HG02610 (cell line): ENCODE measurements around the gene EPDR1.
A peak's percentile ranks its signal among the peaks of the same experiment; 100 is the strongest.
"Not testable (repeated sequence)": the region's sequence is repeated elsewhere in the genome, so short reads cannot be mapped to it uniquely, and the experiment has no call there.

Source experiments
- ATAC-seq: cut with Tn5 transposase; IDR thresholded peaks from one replicate; pipeline ENCODE4 v1.9.1; 2021; ENCODE audit warnings: mild to moderate bottlenecking, moderate library complexity; ENCODE audit not compliant: unreplicated experiment

Gene EPDR1

DNA sequence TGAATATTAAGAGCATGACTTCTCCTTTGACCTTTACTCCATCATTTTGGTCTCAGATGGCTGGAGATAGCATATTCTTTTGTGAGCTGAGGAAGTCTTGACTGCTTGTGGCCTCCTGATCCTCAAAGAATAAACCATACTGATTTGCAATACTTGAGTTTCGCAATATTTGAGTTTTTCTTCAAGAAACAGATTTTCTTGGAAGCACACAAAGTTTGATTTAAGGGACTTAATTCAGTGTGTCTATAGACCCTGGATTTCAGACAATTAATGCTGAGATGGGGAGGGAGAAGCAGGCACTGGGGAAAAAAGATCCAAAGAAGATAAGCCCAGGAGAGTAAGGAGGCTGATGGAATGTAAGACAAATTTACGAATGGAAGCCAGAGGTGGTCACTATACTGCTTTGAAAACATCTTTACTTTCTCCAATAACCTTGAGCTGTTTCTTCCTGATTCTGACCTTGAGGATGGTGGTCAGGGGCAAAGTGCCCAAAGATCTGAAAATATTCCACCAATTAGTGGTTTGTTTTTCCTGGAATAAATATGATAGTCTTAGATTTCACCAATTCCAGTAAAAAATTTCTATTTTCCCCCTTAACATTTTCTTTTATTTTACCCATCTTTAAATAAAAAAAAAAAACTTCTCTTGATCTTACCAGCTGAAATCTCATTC is 7.5 kb downstream of the EPDR1 start:
- ATAC-seq = no peak

DNA sequence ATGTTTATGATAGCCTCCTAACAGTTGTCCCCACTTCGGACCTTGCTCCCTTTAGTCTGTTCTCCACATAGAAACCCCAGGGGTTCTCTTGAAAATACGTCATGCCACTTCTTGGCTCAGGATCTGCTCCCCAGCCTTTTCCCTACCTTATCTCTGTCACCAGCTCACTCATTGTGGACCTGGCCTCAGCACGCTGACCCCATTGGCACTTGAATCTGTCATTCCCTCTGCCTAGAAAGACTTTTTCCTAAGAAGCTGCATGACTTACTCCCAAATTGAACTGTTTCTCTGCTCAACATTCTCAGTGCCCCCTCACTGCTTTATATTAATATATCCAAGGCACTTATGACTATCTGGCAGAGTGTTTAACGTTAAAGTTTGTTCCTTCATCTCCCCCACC is 8.4 kb downstream of the EPDR1 start:
- ATAC-seq = no peak

DNA sequence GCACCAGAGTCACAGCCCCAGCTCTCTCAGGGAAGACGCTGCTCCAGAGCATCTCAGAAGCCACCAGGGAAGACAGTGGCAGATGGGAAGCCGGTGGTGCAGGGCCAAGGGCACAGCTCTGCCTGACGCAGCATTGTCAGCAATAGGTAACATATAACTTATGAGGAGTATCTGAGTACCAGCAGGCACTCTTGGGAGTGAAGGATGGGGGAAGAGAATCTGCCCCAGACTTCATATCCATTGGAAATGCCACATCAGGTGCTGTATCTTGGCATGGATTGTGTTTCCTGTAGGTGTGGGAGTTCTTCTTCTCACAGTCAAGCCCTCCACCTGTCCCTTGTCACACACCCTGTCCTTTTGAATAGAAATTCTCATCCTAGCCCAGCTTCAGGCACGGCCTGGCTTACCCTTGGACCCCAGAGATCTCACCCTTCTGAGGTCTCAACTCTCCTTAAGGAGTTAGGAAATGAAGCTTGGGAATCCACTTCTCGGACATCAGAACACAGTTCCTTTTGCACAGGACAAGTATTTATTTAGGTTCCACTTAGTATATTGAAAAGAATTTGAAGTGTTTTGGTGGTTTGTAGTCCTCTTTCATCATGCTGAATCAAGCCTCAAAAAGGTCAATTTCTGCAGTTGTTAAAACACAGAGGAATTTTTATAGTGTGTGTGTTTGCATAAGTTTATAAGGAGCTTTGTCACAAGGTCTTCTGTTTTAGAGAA is 9.9 kb downstream of the EPDR1 start:
- ATAC-seq = no peak

DNA sequence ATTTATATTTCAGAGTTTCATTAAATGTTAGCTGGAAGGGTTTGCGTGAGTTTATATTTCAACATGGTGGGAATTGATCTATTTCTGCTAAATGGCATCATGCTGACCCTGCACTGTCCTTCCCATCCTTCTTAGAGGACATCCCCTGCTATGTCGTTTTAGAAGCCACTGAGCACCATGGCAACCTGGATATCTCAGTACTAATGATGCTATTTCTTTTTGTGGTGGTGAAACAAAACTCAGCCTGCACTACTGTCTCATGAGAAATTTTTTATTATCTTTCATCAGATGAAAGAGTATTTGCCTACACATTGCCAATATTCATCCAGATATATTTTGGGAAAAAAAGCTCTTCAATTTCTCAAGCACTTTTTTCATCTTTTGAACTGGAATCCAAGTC is 12.1 kb downstream of the EPDR1 start:
- no peak for ATAC-seq

DNA sequence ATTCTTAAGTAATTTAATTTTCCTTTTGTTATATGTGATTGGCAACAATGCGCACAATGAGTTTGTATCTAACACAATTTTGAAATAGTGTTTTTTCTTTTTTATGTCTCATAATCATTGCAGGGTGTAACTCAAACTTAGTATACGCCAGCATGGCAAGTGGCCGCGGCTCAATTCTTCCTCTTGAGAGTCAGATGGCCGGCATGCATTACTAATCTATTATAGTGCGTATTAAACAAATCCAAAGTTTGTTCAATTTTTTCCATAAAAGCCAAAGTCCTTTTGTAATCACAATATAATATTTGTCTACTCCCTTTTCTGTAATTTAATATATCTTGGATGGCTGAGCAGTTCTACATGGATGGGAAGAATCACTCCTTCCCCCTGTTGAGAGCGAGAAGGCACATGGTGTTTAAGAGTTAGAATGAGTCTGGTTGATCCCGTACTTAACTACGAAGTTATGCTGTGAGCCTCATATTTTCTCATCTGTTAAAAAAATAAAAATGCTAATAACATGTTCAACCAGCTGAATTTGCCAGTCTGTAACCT is 12.7 kb downstream of the EPDR1 start:
- ATAC-seq = no peak

DNA sequence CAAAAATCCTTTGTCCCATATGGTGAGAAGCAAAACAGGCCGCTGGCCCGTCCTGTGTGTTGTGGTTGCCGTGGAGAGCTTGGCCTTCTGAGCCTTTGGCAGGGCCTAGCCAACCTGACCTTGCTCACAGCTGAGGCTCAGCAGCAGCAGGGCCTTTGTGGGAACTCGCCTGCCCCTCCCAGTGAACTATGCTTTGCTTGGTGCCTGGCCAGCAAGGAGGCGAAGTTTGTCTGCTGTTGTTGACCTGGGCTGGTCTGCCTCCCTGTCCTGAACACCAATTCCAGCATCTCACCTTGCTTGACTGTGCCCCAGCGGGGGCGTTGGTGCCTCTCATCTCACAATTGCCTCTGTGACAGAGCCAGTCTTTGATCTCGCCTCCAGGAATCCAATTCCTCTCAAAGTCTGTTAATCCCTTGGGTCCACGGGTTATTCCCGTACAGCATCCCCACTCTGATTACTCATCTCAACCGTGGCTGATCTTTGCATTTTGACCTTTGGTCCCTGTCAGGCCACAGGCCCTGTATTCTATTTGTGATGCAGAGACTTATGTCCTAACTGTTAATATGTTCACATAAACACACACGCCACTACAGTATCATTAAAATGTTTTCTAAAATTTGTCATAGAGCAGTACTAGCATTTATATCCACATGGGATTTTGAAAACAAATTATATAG is 22.6 kb downstream of the EPDR1 start:
- ATAC-seq = no peak

DNA sequence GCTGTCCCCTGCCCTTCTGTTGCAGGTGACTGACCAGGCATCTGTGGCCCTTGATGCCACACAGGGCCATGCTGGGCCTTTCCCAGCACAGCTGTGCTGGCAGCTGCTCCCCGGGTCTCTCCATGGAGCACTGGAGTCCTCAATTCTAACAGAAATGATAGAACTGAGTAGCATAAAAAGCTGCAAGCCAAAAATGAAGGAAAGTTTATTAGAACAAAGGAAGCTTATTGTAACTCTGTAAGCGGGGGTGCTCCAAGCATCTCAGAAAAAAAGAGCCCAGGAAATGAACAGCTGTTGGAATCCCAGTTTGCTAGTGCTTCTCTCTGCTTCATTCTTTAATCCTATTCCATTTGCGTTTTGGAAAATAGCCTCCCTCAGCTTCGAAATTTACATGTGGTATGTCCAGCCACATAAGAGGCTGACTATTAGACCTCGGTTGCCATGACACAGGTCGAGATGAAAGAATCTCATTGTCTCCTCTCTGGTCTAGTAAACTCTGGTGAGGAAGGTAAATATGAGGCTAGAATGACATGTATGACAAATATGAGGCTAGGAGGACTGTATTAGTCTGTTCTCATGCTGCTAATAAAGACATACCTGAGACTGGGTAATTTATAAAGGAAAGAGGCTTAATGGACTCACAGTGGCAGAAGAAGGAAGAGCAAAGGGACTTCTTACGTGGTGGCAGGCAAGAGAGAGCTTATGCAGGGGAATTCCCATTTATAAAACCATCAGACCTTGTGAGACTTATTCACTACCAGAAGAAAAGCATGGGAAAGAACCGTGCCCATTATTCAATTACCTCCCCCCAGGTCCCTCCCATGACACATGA is 23.7 kb downstream of the EPDR1 start:
- peak; percentile 79 for ATAC-seq

DNA sequence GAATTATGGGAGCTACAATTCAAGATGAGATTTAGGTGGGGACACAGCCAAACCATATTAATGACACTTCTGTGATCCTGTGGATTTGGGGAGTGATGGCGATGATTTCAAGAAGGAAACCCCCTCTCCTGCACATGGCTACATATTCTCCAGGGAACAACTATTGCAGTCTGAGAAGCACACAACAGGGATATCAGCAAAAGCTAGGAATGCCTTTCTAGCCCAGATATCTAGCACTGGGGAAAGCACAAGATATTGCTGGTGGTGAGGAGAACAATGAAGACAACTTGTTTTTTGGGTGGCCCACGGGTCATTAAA is 24.3 kb downstream of the EPDR1 start:
- ATAC-seq = no peak

DNA sequence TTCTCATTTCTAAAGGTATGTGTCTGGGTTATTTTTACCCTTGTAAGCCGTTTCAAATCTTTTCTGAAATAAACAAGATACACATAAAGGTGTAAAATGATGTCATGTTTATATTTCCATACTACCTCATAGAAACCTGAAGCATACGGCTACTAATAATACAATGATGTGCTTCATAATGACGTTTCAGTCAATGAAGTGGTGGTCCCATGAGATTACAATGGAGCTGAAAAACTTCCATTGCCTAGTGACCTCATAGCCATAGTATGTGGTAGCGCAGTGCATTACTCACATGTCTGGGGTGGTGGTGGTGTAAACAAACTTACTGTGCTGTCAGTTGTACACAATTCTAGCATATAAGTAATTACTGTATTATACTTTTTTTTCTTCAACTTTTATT is 24.9 kb downstream of the EPDR1 start:
- no peak for ATAC-seq

DNA sequence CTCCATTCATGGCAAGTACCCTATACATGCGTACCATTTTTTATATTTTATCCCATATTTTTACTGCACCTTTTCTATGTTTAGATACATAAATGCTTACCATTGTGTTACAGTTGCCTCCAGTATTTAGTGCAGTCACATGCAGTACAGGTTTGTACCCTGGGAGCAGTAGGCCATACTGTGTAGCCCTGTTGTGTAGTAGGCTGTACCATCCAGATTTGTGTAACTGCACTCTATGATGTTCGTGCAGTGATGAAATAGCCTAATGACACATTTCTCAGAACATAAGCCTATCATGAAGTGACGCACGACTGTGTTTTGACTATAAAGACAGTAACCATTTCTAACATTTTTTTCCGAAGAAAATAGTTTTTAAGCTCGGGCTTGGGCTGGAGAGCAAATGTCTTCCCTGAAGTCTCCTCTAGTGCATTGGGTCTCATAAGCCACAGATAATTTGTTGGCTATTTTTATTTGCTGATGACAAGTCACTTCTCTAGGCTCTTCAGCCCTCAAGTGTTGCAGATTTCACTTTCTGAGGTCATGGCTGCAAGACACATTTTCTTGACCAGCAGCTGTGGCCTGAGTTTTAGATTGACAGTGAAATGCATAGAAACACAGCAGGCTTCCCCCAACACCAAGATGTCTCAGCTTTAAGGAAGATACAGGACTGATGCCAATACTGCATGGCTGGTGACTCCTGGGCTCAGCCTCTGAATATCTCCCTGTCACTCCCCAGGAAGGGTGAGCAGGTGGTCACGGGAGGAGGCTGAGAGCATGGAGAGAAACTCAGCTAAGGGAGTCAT is 26.9 kb downstream of the EPDR1 start:
- no peak for ATAC-seq

DNA sequence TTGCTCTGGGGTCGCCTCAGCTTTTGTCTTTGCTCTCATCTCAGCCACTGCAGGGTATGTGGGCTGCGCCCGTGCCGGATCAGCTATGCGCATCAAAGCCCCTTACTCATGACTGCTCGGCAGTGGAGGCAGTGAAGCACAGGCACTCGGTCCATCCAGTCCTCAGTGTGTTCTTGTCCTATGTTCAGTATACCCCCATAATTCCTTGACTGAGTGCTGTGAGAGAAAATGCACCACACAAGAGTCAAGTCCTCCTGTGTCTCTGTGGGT is 27.4 kb downstream of the EPDR1 start:
- ATAC-seq = no peak

DNA sequence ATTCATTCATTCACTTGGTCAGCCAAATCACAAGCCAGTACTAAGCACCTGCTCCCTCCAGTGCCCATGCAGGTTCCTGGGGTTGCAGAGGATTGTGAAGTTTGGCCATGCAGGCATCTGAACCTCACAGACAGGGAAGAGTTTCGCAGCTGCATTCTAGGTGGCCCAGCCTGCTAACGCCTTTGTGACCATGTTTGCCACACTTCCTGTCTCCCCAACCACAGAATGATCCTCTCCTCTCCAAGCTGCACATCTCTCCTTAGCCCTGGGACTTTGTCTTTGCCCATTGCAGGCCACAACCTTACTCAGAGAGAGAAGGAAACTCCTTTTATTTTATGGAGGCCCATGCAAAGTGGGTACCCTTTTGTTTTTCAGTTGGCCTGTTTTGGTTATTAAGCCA is 31.8 kb downstream of the EPDR1 start:
- no peak for ATAC-seq

DNA sequence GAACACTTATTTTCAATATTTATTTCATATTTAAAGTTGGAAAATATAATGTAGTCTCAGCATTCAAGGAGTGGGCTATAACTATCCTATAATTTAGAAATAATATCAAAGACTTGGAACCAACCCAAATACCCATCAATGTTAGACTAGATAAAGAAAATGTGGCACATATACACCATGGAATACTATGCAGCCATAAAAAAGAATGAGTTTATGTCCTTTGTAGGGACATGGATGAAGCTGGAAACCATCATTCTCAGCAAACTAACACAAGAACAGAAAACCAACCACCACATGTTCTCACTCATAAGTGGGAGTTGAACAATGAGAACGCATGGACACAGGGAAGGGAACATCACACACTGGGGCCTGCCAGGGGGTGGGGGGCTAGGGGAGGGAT is 33.8 kb downstream of the EPDR1 start:
- ATAC-seq = not testable (repeated sequence)

DNA sequence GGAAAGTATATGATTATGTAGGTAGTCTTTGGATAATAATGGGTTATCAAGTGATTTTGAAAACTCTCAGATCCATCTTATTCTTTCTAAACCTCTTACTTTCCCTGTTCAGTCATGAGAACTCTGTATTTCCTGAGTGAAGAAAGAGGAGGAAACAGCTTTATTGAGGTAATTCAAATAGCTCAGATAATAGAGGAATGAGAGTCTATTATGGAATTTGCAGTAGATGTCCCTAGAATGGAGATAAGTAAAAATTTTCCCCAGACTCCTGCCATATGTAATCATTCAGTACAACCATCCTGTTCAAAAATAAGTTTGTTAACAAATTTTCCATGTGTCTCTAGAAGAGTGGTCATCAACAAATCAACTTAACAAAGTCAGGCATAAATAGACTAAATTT is 36.4 kb downstream of the EPDR1 start:
- ATAC-seq = no peak

DNA sequence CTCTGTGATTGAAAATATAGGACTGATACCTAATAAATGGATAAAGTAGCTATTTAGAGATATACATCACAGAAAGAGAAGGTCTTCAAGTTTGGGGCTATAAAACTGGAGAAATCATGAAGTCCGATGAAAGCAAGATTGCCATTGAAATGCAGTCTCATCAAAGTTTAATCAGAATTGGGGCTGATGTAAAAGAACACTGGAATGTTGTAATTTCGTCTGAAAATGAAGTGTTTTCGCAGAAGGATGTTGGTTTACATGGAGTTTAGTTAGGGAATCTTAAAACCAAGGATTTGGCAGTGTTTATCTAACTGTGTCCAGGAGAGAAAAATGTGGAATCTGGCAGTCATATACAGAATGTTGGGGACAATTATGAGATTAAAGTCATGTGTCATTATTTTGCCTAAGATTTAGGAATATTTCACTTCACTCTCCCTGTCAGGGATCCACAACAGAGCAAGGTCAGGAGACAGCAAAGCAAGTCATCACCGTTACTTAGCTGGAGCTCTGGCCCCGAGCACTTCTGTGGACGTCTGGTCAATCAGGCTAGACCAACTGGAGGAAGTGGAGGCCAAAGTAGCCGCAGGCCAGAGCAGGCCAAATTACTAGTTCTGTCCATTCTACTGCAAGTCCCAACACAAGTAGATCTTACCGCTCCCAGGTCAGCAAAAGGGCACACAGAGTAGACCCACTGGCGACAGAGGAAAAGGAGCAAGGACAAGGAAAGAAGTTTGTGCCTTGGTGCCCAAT is 37.0 kb downstream of the EPDR1 start:
- ATAC-seq = no peak

DNA sequence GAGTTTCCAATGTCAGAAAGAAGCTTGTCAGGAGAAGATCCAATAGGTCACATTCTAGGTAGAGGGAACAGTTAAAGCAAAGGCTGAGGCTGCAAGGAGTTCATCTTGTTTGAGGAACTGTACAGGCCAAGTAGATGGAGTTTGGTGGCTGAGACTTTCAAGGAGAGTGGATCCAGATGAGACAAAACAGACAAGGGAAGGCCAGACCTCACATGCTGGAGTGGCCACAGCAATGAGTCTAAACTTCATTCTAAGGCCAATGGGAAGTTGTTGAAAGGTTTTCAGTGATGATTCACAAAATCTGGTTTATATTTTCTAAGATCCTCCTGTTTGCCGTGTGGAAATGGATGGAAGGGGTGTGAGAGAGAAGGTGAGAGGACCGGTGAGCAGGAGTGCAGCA is 40.0 kb downstream of the EPDR1 start:
- ATAC-seq = no peak

DNA sequence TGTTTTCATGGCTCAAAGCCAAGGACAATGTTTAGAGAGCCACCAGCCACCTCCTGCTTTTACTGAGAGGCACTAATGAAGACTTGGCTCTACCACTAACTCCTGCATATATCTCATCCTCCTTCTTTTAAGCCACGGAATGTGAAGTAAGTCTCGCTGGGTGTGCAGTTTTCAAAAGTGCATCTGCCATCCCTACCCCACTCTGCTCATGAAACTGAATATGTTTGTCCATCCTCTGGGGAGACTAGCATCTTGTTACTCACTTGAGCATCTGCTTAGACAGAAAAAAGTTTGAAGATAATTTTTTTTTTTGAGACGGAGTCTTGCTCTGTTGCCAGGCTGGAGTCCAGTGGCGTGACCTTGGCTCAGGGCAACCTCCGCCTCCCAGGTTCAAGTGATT is 40.8 kb downstream of the EPDR1 start:
- no peak for ATAC-seq

DNA sequence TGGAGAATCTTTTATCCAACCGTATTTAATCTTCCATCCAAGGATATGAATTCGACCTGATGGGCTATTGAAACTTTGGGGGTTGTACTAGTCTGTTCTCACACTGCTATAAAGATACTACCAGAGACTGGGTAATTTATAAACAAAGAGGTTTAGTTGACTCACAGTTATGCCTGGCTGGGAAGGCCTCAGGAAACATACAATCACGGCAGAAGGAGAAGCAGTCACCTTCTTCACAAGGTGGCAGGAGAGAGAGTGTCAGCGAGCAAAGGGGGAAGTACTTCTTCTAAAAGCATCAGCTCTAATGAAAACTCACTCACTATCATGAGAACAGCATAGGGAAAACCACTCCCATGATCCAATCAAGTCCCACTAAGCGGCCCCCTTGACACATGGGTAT is 43.8 kb downstream of the EPDR1 start:
- ATAC-seq = no peak

DNA sequence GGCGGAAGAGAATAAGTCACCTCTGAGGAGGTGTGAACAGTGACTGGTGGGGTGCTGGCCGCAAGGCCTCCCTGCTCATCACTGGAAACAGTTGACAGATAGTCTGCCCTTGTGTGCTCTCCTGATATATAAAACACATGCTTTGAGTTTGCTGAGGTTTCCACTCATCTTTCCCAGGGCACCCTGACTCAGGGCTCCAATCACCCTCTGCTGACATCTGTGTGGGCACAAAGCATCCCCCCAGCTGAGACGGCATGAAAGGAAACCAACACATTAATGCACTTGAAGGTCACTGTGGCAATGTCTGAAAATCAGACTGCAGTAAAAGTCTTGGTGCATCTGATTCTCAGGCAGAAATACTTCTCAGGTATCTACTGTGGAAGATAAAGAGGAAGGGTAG is 49.8 kb downstream of the EPDR1 start:
- no peak for ATAC-seq

DNA sequence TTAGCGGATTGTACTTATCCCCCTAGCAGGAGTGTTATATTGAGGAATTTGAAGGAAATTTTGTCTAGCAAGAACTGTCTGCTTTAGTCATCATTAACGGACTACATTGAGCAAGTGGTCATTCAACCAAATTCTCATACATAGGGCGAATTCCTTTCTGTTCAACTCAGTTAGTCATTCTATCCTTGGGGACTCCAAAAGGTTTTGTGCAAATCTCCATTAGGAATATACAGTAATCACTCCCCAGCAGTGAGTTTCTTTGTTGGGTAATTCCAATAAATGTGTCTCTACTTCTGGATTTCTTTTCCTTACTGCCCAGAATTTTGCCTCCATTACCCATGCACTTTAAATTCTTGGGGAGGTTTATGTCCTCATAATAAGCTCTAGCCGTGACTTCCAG is 51.1 kb downstream of the EPDR1 start:
- no peak for ATAC-seq
